VCaP (cell line): ENCODE measurements around the gene KMT2A.
A peak's percentile ranks its signal among the peaks of the same experiment; 100 is the strongest.

Experiments used
- H3K27ac ChIP-seq: fragments of 450-650 bp; 2 replicates; pipeline ENCODE4 v1.5.1; 2017
- CTCF ChIP-seq: fragments of 450-650 bp; conservative IDR thresholded peaks from 2 replicates; pipeline ENCODE4 v1.5.1; 2017; ENCODE audit warnings: mild to moderate bottlenecking, moderate library complexity

KMT2A gene

GRCh38 chr11:118524757-118525470 lies 88.6 kb downstream of the KMT2A start:
- no peak overlapping the region for H3K27ac ChIP-seq
- TF ChIP-seq CTCF, result no peak

GRCh38 chr11:118526688-118527087 lies 90.4 kb downstream of the KMT2A start:
- TF ChIP-seq CTCF, result no peak
- H3K27ac ChIP-seq, result no peak overlapping the region

DNA sequence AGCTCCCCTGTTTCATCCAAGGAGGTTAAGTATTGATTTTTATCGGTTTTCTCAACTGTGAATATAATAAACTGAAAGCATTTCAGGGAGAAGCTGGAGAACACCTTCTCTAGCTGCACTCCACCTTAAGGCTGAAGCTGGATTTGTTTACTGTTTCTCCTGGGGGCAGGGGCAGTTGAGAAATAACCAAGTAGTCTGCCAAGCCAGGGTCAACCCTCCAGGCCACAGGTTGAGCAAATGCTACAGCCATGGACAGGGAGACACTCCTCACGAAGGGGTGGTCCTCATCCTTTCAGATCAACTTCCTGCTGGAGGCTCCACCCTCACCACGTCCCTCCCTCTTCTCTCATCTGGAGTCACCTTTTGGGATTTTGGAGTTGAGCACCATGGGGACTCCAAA lies 90.8 kb downstream of the KMT2A start, which contains the start of gene TTC36:
Gene TTC36, plus strand, starts transcription at position 366 of the 400 bp plus-strand sequence. Its CDS starts 21 bp downstream, at position 387.
- no peak for TF ChIP-seq CTCF

GRCh38 chr11:118528511-118528910 lies 92.2 kb downstream of the KMT2A start:
- TF ChIP-seq CTCF, result no peak
- H3K27ac ChIP-seq, result peak overlapping the region; percentile 99

More for the DNA sequence above, 90.8 kb downstream of the KMT2A start, which contains the start of gene TTC36:
- H3K27ac ChIP-seq, result peak within 1 kb of the TSS; percentile 99; the same call in 1 of the 2 replicates

DNA sequence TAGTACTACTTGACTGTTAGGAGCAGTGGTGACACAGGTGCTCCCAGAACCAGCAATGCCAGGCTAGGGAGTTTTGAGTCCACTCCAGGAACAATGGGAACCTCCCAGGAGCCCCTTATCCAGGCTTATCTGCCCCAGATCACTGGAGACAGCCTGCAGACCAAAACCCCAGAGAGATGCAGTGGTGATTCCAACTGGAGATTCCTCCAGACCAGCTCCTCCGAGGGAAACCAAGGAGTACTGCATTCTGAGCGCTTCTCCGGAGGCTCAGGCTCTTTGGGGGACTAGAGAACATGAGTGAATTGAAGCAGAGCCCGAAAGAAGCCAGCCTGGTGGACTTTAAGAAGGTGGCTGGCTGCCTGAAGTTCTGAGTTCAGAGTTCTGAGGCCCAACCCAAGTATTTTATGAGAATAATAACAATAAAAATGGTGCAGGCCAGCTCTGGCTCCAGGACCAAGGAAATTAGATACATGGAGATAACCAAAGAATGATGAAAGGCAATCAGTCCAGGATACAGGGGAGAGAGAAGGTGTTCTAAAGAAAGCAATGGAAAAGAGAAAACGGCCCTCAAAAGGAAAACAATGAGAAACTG lies 93.4 kb downstream of the KMT2A start:
- no peak for TF ChIP-seq CTCF

GRCh38 chr11:118530180-118530682 lies 93.9 kb downstream of the KMT2A start:
- peak overlapping the region; percentile 99 for H3K27ac ChIP-seq
- no peak for TF ChIP-seq CTCF

More for the DNA sequence above, 93.4 kb downstream of the KMT2A start:
- H3K27ac ChIP-seq, result peak overlapping the region; percentile 99
